OCI-LY7 (cell line): ENCODE measurements around the gene TGIF2.

Experiments used
- EZH2phosphoT487 ChIP-seq: fragments of 200-600 bp; sonication (generic); IDR thresholded peaks from 2 replicates; pipeline ENCODE4 v1.6.1; 2018; ENCODE audit warnings: low read depth, borderline replicate concordance, mild to moderate bottlenecking, mixed run types, antibody characterized with exemption, low read length, moderate library complexity, mixed read lengths
- TF ChIP-seq, protein P1 (sequence below): fragments of 200-600 bp; sonication (generic); conservative IDR thresholded peaks from 2 replicates; pipeline ENCODE4 v1.5.1; 2014; ENCODE audit warnings: mild to moderate bottlenecking, antibody characterized with exemption, low read length, moderate library complexity, mixed read lengths

DNA sequence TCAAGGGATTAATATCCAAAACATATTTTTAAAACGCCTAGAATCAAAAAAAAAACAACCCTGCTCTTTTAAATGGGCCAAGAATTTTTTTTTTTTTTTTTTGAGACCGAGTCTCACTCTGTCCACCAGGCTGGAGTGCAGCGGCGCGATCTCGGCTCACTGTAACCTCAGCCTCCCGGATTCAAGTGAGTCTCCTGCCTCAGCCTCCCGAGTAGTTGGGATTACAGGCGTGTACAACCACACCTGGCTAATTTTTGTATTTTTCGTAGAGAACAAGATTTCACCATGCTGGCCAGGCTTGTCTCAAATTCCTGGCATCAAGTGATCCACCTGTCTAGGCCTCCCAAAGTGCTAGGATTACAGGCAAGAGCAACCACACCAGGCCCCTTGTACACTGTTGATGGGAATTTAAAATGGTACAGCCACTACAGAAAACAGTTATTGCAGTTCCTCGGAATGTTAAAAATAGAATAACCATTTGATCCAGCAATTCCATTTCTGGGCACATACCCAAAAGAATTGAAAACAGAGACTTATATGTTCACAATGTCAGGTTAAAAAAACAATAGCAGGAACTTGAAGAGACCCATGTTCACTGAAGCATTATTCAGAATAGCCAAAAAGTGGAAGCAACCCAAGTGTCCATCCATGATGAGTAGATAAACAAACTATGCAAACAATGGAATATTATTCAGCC is 35.2 kb upstream of the TGIF2 start:
- TF ChIP-seq, protein P1, sequence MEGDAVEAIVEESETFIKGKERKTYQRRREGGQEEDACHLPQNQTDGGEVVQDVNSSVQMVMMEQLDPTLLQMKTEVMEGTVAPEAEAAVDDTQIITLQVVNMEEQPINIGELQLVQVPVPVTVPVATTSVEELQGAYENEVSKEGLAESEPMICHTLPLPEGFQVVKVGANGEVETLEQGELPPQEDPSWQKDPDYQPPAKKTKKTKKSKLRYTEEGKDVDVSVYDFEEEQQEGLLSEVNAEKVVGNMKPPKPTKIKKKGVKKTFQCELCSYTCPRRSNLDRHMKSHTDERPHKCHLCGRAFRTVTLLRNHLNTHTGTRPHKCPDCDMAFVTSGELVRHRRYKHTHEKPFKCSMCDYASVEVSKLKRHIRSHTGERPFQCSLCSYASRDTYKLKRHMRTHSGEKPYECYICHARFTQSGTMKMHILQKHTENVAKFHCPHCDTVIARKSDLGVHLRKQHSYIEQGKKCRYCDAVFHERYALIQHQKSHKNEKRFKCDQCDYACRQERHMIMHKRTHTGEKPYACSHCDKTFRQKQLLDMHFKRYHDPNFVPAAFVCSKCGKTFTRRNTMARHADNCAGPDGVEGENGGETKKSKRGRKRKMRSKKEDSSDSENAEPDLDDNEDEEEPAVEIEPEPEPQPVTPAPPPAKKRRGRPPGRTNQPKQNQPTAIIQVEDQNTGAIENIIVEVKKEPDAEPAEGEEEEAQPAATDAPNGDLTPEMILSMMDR = no peak
- no peak for TF ChIP-seq EZH2phosphoT487
